Endodermal cell (in vitro differentiated cells): Measurements from ENCODE around the gene USP48. TPM values are rescaled to one million over a fixed set of nuclear protein-coding genes. Genes with fewer than 3 reads are reported as not detected.

ENCODE experiments used
- DNase-seq: peaks from one replicate; pipeline ENCODE4 v3.0.0-alpha.2; 2017
- H3K27ac ChIP-seq: 2 replicates; pipeline ENCODE4 v1.5.1; 2013; ENCODE audit warnings: mild to moderate bottlenecking, low read depth, low read length, moderate library complexity
- H3K27me3 ChIP-seq: 2 replicates; pipeline ENCODE4 v1.6.1; 2013; ENCODE audit warnings: mild to moderate bottlenecking, low read length, moderate library complexity; ENCODE audit not compliant: insufficient read depth, control insufficient read depth, poor library complexity, severe bottlenecking
- H3K36me3 ChIP-seq: 2 replicates; pipeline ENCODE4 v1.7.0; 2013; ENCODE audit warnings: mild to moderate bottlenecking, low read length, moderate library complexity; ENCODE audit not compliant: control insufficient read depth, insufficient read depth
- H3K4me1 ChIP-seq: one replicate; pipeline ENCODE4 v1.7.0; 2013; ENCODE audit warnings: low read length; ENCODE audit not compliant: control insufficient read depth, insufficient read depth
- H3K4me3 ChIP-seq: 2 replicates; pipeline ENCODE4 v1.5.1; 2013; ENCODE audit warnings: mild to moderate bottlenecking, low read length, moderate library complexity
- H3K9ac ChIP-seq: 2 replicates; pipeline ENCODE4 v1.6.1; 2013; ENCODE audit warnings: mild to moderate bottlenecking, low read length, moderate library complexity; ENCODE audit not compliant: poor library complexity, severe bottlenecking; ENCODE audit errors: extremely low read depth
- H3K9me3 ChIP-seq: 2 replicates; pipeline ENCODE4 v1.6.1; 2013; ENCODE audit warnings: mild to moderate bottlenecking, low read length, moderate library complexity; ENCODE audit not compliant: control insufficient read depth
- H3K27ac Mint-ChIP-seq: 2 replicates; pipeline ENCODE4 v1.8.0; 2020; ENCODE audit warnings: mixed read lengths
- H3K27me3 Mint-ChIP-seq: 2 replicates; pipeline ENCODE4 v1.8.0; 2021; ENCODE audit warnings: mild to moderate bottlenecking, mixed read lengths; ENCODE audit not compliant: insufficient read depth
- H3K36me3 Mint-ChIP-seq: 2 replicates; pipeline ENCODE4 v1.8.0; 2020; ENCODE audit warnings: low read depth, mixed read lengths
- H3K4me1 Mint-ChIP-seq: 2 replicates; pipeline ENCODE4 v1.8.0; 2020; ENCODE audit warnings: mixed read lengths
- H3K4me3 Mint-ChIP-seq: 2 replicates; pipeline ENCODE4 v1.8.0; 2020; ENCODE audit warnings: mild to moderate bottlenecking, moderate library complexity, mixed read lengths
- H3K9me3 Mint-ChIP-seq: 2 replicates; pipeline ENCODE4 v1.8.0; 2020; ENCODE audit warnings: mild to moderate bottlenecking, mixed read lengths
- WGBS, 2 experiments: methylation state at CpG; one replicate each; pipeline versions ENCODE4 v1.1.5 to v1.1.7; 2013; ENCODE audit warnings: missing lambda C conversion rate in 2 of 2, mixed read lengths in 1 of 2; ENCODE audit not compliant: insufficient coverage in 1 of 2, insufficient read length in 1 of 2; 5-methylcytosine and 5-hydroxymethylcytosine counted together
- total RNA-seq, 2 donors: library from RNA; stranded (reverse); fragmentation: NEBNext Ultra II Directional in 1 of 2; extraction: Animal tissue kit (Norgen Biotek cat#: 25700) in 1 of 2; gene quantifications; 2 replicates in 1 of 2; 3 replicates in 1 of 2; pipeline ENCODE4 v1.2.1, GENCODE V29; 2021
- TF ChIP-seq, protein P1 (sequence below): fragments of 200-600 bp; sonication (generic); conservative IDR thresholded peaks from 2 replicates; pipeline ENCODE4 v1.5.0; 2021; ENCODE audit warnings: antibody characterized with exemption, mild to moderate bottlenecking

Gene USP48
- total RNA-seq, 2 donors from 2014 or later = 73.8 to 78.6 TPM

DNA sequence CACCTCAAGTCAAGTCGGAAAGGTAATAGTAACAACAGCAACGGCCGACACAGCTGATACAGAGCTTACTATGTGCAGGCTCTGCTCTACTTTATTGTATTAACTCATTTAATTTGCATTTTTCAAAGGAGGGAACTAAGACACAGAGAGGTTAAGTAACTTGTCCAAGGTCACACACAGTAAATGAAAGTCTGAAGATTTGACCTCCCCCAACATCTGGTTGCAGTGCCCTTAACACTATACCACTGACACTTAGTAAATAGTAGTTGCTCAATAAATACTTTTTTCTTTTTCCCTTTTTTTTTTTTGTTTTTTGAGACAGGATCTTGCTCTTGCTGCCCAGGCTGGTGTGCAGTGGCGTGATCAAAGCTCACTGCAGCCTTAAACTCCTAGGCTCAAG, 153.0 kb downstream of the USP48 start:
- peaks cover 31% of the 10 kb centered on the region for H3K4me1 Mint-ChIP-seq
- Histone ChIP-seq H3K27me3 (no peaks in the 10 kb centered on the region), H3K36me3 (no peaks in the 10 kb centered on the region), H3K27ac (no peak overlapping the region), H3K9ac (no peak overlapping the region), H3K4me3 (no peak overlapping the region), H3K4me1 (no peaks in the 10 kb centered on the region), H3K9me3 (no peaks in the 10 kb centered on the region)
- 91 to 95% methylated on average over 4 of the region's 4 CpGs for WGBS, 2 experiments
- no peak for DNase-seq
- no peaks in the 10 kb centered on the region for H3K27me3 Mint-ChIP-seq
- H3K27ac Mint-ChIP-seq = no peak overlapping the region
- H3K36me3 Mint-ChIP-seq = no peaks in the 10 kb centered on the region
- H3K9me3 Mint-ChIP-seq = no peaks in the 10 kb centered on the region
- TF ChIP-seq, protein P1, sequence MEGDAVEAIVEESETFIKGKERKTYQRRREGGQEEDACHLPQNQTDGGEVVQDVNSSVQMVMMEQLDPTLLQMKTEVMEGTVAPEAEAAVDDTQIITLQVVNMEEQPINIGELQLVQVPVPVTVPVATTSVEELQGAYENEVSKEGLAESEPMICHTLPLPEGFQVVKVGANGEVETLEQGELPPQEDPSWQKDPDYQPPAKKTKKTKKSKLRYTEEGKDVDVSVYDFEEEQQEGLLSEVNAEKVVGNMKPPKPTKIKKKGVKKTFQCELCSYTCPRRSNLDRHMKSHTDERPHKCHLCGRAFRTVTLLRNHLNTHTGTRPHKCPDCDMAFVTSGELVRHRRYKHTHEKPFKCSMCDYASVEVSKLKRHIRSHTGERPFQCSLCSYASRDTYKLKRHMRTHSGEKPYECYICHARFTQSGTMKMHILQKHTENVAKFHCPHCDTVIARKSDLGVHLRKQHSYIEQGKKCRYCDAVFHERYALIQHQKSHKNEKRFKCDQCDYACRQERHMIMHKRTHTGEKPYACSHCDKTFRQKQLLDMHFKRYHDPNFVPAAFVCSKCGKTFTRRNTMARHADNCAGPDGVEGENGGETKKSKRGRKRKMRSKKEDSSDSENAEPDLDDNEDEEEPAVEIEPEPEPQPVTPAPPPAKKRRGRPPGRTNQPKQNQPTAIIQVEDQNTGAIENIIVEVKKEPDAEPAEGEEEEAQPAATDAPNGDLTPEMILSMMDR = no peak
- H3K4me3 Mint-ChIP-seq = no peak overlapping the region

DNA sequence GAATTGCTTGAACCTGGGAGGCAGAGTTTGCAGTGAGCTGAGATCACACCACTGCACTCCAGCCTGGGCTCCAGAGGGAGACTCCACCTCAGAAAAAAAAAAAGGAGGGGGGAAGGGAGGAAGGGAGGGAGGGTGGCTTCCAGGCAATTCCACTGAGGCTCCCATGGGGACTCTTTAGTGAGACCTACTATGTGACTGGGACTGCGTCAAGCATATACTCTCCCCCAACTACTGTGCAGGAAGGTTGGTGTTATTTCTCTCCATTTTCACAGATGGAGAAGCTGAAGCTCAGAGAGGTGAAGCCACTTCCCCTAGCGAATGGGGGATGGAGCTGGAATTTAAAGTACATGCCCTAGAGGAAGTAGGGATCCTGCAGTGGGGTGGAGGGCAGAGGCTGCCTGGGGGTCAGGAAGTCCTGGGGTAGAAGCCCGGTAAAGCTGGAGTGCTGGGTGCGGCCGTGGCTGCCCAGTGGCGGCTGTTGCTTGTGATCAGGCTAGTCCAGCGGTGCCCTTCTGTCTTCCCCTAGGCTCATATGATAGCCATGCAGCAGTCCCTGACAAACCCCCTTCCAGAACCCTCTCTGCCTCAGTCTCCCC, 154.1 kb downstream of the USP48 start:
- no peak overlapping the region for H3K9ac ChIP-seq
- H3K27ac Mint-ChIP-seq = no peak overlapping the region
- H3K4me3 Mint-ChIP-seq = no peak overlapping the region
- no peaks in the 10 kb centered on the region for H3K36me3 ChIP-seq
- H3K4me1 Mint-ChIP-seq = peaks cover 27% of the 10 kb centered on the region
- no peaks in the 10 kb centered on the region for H3K9me3 ChIP-seq
- no peaks in the 10 kb centered on the region for H3K4me1 ChIP-seq
- DNase-seq = no peak
- no peaks in the 10 kb centered on the region for H3K27me3 Mint-ChIP-seq
- H3K27ac ChIP-seq = no peak overlapping the region
- H3K27me3 ChIP-seq = no peaks in the 10 kb centered on the region
- no peaks in the 10 kb centered on the region for H3K36me3 Mint-ChIP-seq
- H3K9me3 Mint-ChIP-seq = no peaks in the 10 kb centered on the region
- TF ChIP-seq, protein P1 = no peak
- H3K4me3 ChIP-seq = no peak overlapping the region
- 86 to 87% methylated on average over 4 to 7 of the region's 7 CpGs for WGBS, 2 experiments

Other genes starting within 250 kb of the USP48 start
- 1 to 10 TPM; 8.0 to 8.2 TPM for gene RAP1GAP, start 113.8 kb downstream of the USP48 start, total RNA-seq
- gene LDLRAD2, start 29.1 kb upstream of the USP48 start, total RNA-seq = under 1 TPM; 0.58 to 0.88 TPM
- 100 to 1,000 TPM; 222 to 227 TPM for gene HSPG2, start 154.2 kb upstream of the USP48 start, total RNA-seq
- gene CELA3B, start 193.9 kb upstream of the USP48 start, total RNA-seq = not detected
- not detected for gene CELA3A, start 218.5 kb upstream of the USP48 start, total RNA-seq